CD4-positive, alpha-beta memory T cell (primary cell): ENCODE results near the gene NNT. TPM values are rescaled to one million over a fixed set of nuclear protein-coding genes. Genes with fewer than 3 reads are reported as not detected.
A peak's percentile ranks its signal among the peaks of the same experiment; 100 is the strongest.

ENCODE experiments used
- CTCF ChIA-PET: fragments of 350-600 bp; sonication (Branson Sonifier 250); formaldehyde crosslinking; loops from one replicate; lab custom pipeline; 2021; ENCODE audit warnings: inconsistent platforms; ENCODE audit not compliant: partially characterized antibody; lab: Charles Lee
- POLR2A ChIA-PET: fragments of 350-600 bp; sonication (Branson Sonifier 250); formaldehyde crosslinking; loops from one replicate; lab custom pipeline; 2021; ENCODE audit not compliant: partially characterized antibody; lab: Charles Lee
- DNase-seq, 5 donors: peaks; one replicate each; pipeline versions ENCODE4 v3.0.0 to v3.0.0-alpha.2; 2020 to 2022; ENCODE audit warnings: mixed read lengths in 1 of 5
- H3K27ac ChIP-seq: one replicate; pipeline ENCODE4 v1.7.0; 2013; ENCODE audit warnings: low read depth, low read length
- H3K27me3 ChIP-seq: 2 replicates; pipeline ENCODE4 v1.7.0; 2013; ENCODE audit warnings: mild to moderate bottlenecking, low read length, moderate library complexity; ENCODE audit not compliant: insufficient read depth
- H3K36me3 ChIP-seq: 2 replicates; pipeline ENCODE4 v1.7.0; 2013; ENCODE audit warnings: mild to moderate bottlenecking, low read length, moderate library complexity; ENCODE audit not compliant: insufficient read depth
- H3K4me1 ChIP-seq: 2 replicates; pipeline ENCODE4 v1.7.0; 2013; ENCODE audit warnings: mild to moderate bottlenecking, low read length, moderate library complexity; ENCODE audit not compliant: insufficient read depth
- H3K4me3 ChIP-seq, 2 donors: one replicate each; pipeline ENCODE4 v1.7.0; 2013; ENCODE audit warnings: low read length in 2 of 2, mild to moderate bottlenecking in 1 of 2
- H3K9me3 ChIP-seq, 2 donors: one replicate each; pipeline ENCODE4 v1.7.0; 2013; ENCODE audit warnings: low read length in 2 of 2, control low read depth in 1 of 2; ENCODE audit not compliant: control insufficient read depth in 1 of 2
- H3K27ac Mint-ChIP-seq, 7 donors: one replicate each; pipeline ENCODE4 v1.8.0; 2020 to 2021; ENCODE audit warnings: mixed read lengths in 7 of 7, mild to moderate bottlenecking in 6 of 7, inconsistent platforms in 3 of 7, moderate library complexity in 3 of 7
- H3K27me3 Mint-ChIP-seq, 2 donors: one replicate each; pipeline ENCODE4 v1.8.0; 2020 to 2021; ENCODE audit warnings: mixed read lengths in 2 of 2
- H3K36me3 Mint-ChIP-seq, 2 donors: one replicate each; pipeline ENCODE4 v1.8.0; 2020 to 2021; ENCODE audit warnings: mixed read lengths in 2 of 2, inconsistent platforms in 1 of 2, mild to moderate bottlenecking in 1 of 2
- H3K4me1 Mint-ChIP-seq, 4 donors: one replicate each; pipeline ENCODE4 v1.8.0; 2020 to 2021; ENCODE audit warnings: mixed read lengths in 4 of 4, mild to moderate bottlenecking in 1 of 4
- H3K4me3 Mint-ChIP-seq, 8 donors: one replicate each; pipeline ENCODE4 v1.8.0; 2020 to 2021; ENCODE audit warnings: mixed read lengths in 8 of 8, mild to moderate bottlenecking in 7 of 8, moderate library complexity in 6 of 8, inconsistent platforms in 3 of 8
- H3K9me3 Mint-ChIP-seq, 8 donors: one replicate each; pipeline ENCODE4 v1.8.0; 2020 to 2021; ENCODE audit warnings: mixed read lengths in 8 of 8, mild to moderate bottlenecking in 5 of 8, inconsistent platforms in 3 of 8, moderate library complexity in 1 of 8
- intact Hi-C: fragments of 100-400 bp; cut with micrococcal nuclease; formaldehyde crosslinking; loops from one replicate; pipeline ENCODE4 v1.15.1; 2023
- polyA plus RNA-seq, 2 donors: library from polyadenylated mRNA; unstranded; fragments of 300-500 nt; fragmentation: Illumina TruSeq; gene quantifications; one replicate each; pipeline ENCODE4 v1.2.3, GENCODE V29; 2021
- total RNA-seq, 2 experiments: library from RNA; stranded (reverse); gene quantifications; one replicate each; pipeline ENCODE4 v1.2.3, GENCODE V29; 2021

The NNT gene
- total and polyA plus RNA-seq, 4 experiments from 2014 or later = 47.0 to 74.7 (median 56.8) TPM

DNA sequence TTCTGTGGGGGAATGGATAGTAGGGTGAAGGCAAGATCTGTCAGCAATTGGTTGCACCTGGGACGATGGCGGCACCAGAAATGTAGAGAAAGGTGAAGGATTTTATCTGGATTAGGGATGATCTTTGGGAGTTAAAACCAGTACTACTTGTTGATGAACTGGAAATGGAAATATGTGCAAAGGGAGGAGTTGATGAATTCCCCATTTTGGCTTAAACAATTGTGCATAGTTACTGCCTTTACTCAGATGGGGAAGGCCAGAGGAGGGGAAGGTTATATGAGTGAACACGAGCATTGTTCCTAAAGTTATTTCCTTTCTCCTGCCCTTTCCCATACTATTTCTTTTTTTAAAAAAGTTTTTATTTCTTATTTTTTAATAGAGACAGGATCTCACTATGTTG is 19.1 kb downstream of the NNT start:
- Histone ChIP-seq H3K9me3 (no peaks in the 10 kb centered on the region), H3K27me3 (no peaks in the 10 kb centered on the region), H3K4me1 (no peaks in the 10 kb centered on the region), H3K27ac (no peak overlapping the region), H3K36me3 (peaks cover 10% of the 10 kb centered on the region), H3K4me3 (no peak overlapping the region)
- CTCF ChIA-PET = interaction anchor here (0.9 to 3.6 kb wide), 2 partner anchors 10 to 18 kb away, joined by 3 to 29 read pairs; no protein-coding TSS in a partner anchor
- H3K4me1 Mint-ChIP-seq = peaks cover 6 to 31% (median 15%) of the 10 kb centered on the region in 4 donors
- no peaks in the 10 kb centered on the region for H3K27me3 Mint-ChIP-seq
- POLR2A ChIA-PET = no interaction called here
- H3K4me3 Mint-ChIP-seq = no peak overlapping the region
- H3K9me3 Mint-ChIP-seq = no peaks in the 10 kb centered on the region
- peaks cover 46 to 50% of the 10 kb centered on the region in 2 donors for H3K36me3 Mint-ChIP-seq
- no peak for DNase-seq
- intact Hi-C loops = no loop called here
- no peak overlapping the region for H3K27ac Mint-ChIP-seq

DNA sequence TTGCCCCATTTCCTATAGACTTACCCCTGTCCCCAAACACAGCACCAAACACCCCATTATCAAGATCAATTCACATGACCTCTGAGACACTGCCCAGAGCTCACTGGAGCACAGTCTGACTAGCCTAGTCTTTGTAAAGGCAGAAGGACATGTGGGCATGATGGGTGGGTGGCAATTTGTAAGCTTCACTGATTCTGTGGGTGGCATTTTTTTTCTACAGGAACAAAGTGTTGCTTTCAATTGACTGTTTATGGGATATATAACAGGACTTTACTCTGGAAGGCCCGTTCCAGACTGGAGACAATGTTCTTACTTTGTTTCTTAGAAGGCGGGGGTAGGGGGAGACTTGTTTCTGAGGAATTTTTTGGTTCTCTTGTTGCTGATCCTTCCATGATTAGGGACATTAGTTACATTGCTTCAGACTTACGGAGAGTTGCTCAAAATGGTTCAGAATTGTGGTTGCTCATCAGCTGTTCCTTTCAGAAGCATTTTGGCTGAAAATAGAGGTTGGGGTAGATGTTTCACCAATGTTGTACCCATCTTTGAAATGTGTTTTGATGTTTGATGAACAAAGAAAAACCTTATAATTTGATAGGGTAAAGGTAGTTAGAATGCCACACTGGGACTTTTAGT is 20.2 kb downstream of the NNT start:
- H3K4me3 Mint-ChIP-seq = no peak overlapping the region
- H3K27ac Mint-ChIP-seq = peak overlapping the region in 5 of 7 donors; percentile 1 to 82 (median 52)
- Histone ChIP-seq H3K27me3 (no peaks in the 10 kb centered on the region), H3K4me1 (no peaks in the 10 kb centered on the region), H3K27ac (no peak overlapping the region), H3K36me3 (peaks cover 12% of the 10 kb centered on the region), H3K9me3 (no peaks in the 10 kb centered on the region), H3K4me3 (no peak overlapping the region)
- peaks cover 6 to 26% (median 14%) of the 10 kb centered on the region in 4 donors for H3K4me1 Mint-ChIP-seq
- DNase-seq = no peak
- no peaks in the 10 kb centered on the region for H3K27me3 Mint-ChIP-seq
- CTCF ChIA-PET = interaction anchor here (0.6 to 3.6 kb wide), 2 partner anchors 9 to 318 kb away, joined by 3 to 29 read pairs; no protein-coding TSS in a partner anchor
- POLR2A ChIA-PET = interaction anchor here (0.5 kb wide), 1 partner anchor 76 kb away, joined by 3 read pairs; no protein-coding TSS in a partner anchor
- no peaks in the 10 kb centered on the region for H3K9me3 Mint-ChIP-seq
- intact Hi-C loops = no loop called here
- peaks cover 42 to 44% of the 10 kb centered on the region in 2 donors for H3K36me3 Mint-ChIP-seq

DNA sequence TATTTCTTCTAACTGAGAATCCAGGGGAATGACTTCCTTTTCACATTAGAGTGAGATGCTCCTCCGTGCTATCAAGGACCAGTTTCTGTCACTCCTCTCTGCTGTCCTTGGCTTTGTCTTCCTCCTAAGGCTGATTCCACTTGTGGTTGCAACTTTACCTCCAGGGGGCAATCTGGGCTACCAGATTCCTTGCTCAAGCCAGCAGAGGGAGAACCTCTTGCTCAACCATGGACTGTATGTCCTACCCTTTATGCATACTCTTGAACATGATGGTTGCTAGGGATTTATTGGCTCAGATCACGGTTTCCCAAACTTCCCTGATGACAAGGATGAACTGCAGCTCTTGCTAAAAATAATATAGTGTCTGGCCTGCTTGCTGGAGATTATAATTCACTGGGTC is 24.0 kb downstream of the NNT start:
- DNase-seq = peak in 1 of 5 donors; percentile 26
- Histone ChIP-seq H3K36me3 (peaks cover 11% of the 10 kb centered on the region), H3K4me3 (no peak overlapping the region), H3K9me3 (no peaks in the 10 kb centered on the region), H3K27ac (no peak overlapping the region), H3K4me1 (no peaks in the 10 kb centered on the region), H3K27me3 (no peaks in the 10 kb centered on the region)
- ChIA-PET CTCF (interaction anchor here (0.6 to 1.4 kb wide), 2 partner anchors 21 to 143 kb away, joined by 3 to 6 read pairs; no protein-coding TSS in a partner anchor), POLR2A (no interaction called here)
- Mint-ChIP-seq H3K27ac (peak overlapping the region in 1 of 7 donors; percentile 10), H3K9me3 (no peaks in the 10 kb centered on the region), H3K27me3 (no peaks in the 10 kb centered on the region), H3K4me1 (peaks cover 15 to 20% (median 16%) of the 10 kb centered on the region in 4 donors), H3K4me3 (no peak overlapping the region), H3K36me3 (peaks cover 36 to 43% of the 10 kb centered on the region in 2 donors)
- intact Hi-C loops = no loop called here

DNA sequence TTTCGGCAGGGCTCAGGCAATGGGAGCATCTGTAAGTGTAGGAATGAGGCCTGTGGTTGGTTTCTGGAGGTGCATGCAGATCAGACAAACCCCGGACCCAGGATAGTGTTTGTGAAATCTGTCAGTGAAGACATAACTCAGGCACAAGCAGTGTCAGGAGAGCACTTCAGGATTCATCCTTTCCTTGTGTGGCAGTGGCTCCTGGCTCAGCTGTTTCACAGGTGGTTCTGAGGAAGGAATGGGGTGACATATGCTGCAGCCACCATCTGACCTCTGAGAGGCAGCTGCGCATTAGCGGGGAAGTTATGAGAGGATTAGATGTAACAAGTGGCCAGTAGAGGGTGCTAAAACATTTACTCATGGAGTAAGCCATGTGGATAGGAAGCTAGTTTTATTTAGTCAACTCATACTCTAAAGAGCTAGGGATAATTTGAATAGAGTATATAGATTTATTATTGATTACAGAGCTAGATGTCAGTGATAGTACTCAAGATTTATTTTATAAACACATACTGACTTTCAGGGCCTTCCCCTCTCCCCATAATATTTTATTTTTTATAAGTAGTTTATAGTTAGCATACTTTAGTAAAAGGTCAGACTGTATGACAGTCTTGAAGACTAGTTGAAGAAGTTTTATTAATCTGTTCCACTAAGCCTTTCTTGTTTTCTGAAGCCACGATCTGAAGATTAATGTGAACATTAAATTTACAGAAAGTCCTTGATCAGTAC is 28.4 kb downstream of the NNT start:
- Mint-ChIP-seq H3K27me3 (no peaks in the 10 kb centered on the region), H3K9me3 (no peaks in the 10 kb centered on the region), H3K4me3 (no peak overlapping the region), H3K4me1 (peaks cover 25 to 34% (median 29%) of the 10 kb centered on the region in 4 donors), H3K36me3 (peaks cover 55 to 66% of the 10 kb centered on the region in 2 donors), H3K27ac (peak overlapping the region in 3 of 7 donors; percentile 8 to 68 (median 65))
- peak; percentile 34 to 53 (median 37) for DNase-seq
- POLR2A ChIA-PET = interaction anchor here (1.2 to 2.6 kb wide), 2 partner anchors 13 to 28 kb away, joined by 3 to 11 read pairs; partner anchors contain the start of gene NNT
- H3K36me3 ChIP-seq = peaks cover 15% of the 10 kb centered on the region
- no peaks in the 10 kb centered on the region for H3K4me1 ChIP-seq
- CTCF ChIA-PET = interaction anchor here (0.6 to 4.1 kb wide), 29 partner anchors 9 to 1146 kb away, joined by 3 to 29 read pairs (median 4); partner anchors contain the start of gene NNT
- H3K4me3 ChIP-seq = no peak overlapping the region
- no peak overlapping the region for H3K27ac ChIP-seq
- H3K27me3 ChIP-seq = no peaks in the 10 kb centered on the region
- no peaks in the 10 kb centered on the region for H3K9me3 ChIP-seq
- intact Hi-C loops = loop anchor here (5.0 kb wide), 1 partner anchor 1141 kb away; no protein-coding TSS in a partner anchor

DNA sequence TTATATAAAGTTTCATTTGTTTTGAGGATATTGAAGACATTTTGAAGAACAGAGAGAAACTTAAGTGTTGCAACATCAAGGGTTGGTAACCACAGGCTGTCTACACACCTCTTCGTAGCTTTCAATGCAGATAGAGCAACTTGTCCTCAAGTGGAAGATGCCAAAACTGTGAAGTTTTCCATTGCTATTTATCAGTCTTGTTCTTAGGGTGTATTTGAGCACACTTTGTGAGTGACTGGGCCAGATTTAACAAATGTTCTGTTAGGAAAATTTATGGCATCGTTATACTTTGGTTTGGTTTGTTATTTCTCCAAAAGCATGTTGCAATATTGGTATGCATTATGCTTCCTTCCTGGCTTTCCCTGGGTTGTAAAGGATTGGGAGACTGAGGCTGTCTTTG is 31.6 kb downstream of the NNT start:
- no peaks in the 10 kb centered on the region for H3K9me3 ChIP-seq
- H3K4me3 ChIP-seq = no peak overlapping the region
- Mint-ChIP-seq H3K27ac (no peak overlapping the region), H3K9me3 (no peaks in the 10 kb centered on the region), H3K36me3 (peaks cover 45 to 70% of the 10 kb centered on the region in 2 donors), H3K4me1 (peaks cover 24 to 39% (median 33%) of the 10 kb centered on the region in 4 donors), H3K27me3 (no peaks in the 10 kb centered on the region), H3K4me3 (no peak overlapping the region)
- DNase-seq = no peak
- ChIA-PET POLR2A (no interaction called here), CTCF (no interaction called here)
- no peaks in the 10 kb centered on the region for H3K4me1 ChIP-seq
- H3K36me3 ChIP-seq = peaks cover 10% of the 10 kb centered on the region
- no peak overlapping the region for H3K27ac ChIP-seq
- intact Hi-C loops = loop anchor here (5.0 kb wide), 1 partner anchor 1138 kb away; no protein-coding TSS in a partner anchor
- no peaks in the 10 kb centered on the region for H3K27me3 ChIP-seq

DNA sequence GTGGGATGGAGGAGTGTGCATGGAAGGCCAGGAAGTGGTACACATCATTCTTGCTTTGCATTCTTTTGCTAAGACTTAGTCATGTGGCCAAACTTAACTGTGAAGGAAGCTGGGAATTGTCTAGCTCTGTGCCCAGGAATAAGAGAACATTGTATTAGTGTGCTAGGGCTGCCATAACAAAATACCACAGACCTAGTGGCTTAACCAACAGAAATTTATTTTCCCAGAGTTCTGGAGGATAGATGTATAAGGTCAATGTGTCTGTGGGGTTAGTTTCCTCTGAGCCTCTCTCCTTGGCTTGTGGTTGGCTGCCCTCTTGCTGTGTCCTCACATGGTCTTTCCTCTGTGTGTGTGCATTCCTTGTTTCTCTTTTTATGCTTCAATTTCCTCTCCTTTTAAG is 32.4 kb downstream of the NNT start:
- POLR2A ChIA-PET = no interaction called here
- Histone ChIP-seq H3K27ac (no peak overlapping the region), H3K36me3 (peaks cover 10% of the 10 kb centered on the region), H3K9me3 (no peaks in the 10 kb centered on the region), H3K4me1 (no peaks in the 10 kb centered on the region), H3K27me3 (no peaks in the 10 kb centered on the region), H3K4me3 (no peak overlapping the region)
- Mint-ChIP-seq H3K4me1 (peaks cover 27 to 43% (median 36%) of the 10 kb centered on the region in 4 donors), H3K27me3 (no peaks in the 10 kb centered on the region), H3K9me3 (no peaks in the 10 kb centered on the region), H3K4me3 (no peak overlapping the region), H3K36me3 (peaks cover 42 to 71% of the 10 kb centered on the region in 2 donors), H3K27ac (peak overlapping the region in 1 of 7 donors; percentile 18)
- no peak for DNase-seq
- CTCF ChIA-PET = interaction anchor here (0.6 kb wide), 1 partner anchor 92 kb away, joined by 4 read pairs; no protein-coding TSS in a partner anchor
- intact Hi-C loops = no loop called here

DNA sequence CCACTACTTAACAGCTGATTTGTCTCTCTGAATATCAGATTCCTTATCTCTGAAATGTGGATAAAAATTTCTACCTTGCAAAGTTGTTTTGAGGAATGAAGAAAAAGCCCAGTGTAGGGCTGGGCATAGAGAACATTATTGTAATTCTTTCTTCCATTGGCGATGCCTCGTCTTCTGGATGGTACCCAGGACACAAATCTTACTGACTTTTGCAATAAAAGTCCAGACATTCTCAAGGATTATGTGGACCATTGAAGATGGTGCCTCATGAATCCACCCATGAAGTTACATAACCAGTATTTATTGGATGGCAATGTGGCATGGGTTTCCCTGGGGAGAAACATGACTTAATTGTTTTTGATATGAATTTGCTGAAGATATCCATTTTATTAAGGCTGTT is 33.1 kb downstream of the NNT start:
- Mint-ChIP-seq H3K9me3 (no peaks in the 10 kb centered on the region), H3K27ac (peak overlapping the region in 1 of 7 donors; percentile 24), H3K27me3 (no peaks in the 10 kb centered on the region), H3K36me3 (peaks cover 41 to 68% of the 10 kb centered on the region in 2 donors), H3K4me3 (no peak overlapping the region), H3K4me1 (peaks cover 30 to 41% (median 34%) of the 10 kb centered on the region in 4 donors)
- CTCF ChIA-PET = no interaction called here
- no peak overlapping the region for H3K4me3 ChIP-seq
- intact Hi-C loops = no loop called here
- no peak for DNase-seq
- H3K4me1 ChIP-seq = no peaks in the 10 kb centered on the region
- no peaks in the 10 kb centered on the region for H3K27me3 ChIP-seq
- H3K27ac ChIP-seq = no peak overlapping the region
- no peaks in the 10 kb centered on the region for H3K9me3 ChIP-seq
- POLR2A ChIA-PET = no interaction called here
- H3K36me3 ChIP-seq = peaks cover 10% of the 10 kb centered on the region
